NK-92 (cell line): Measurements from ENCODE around the gene FOXF1.

Experiments
- DNase-seq: peaks from one replicate; lab custom pipeline; 2025; ENCODE audit not compliant: unreplicated experiment; lab: John Stamatoyannopoulos, UW

The FOXF1 gene

GRCh38 chr16:86510465-86511261 lies at the start of gene FOXF1:
Gene FOXF1 (plus strand): TSS chr16:86510527. CDS start chr16:86510570, 43 bp downstream.
- DNase-seq: no peak

- no peak for DNase-seq
Measured at GRCh38 chr16:86461037-86461436, 49.3 kb upstream of the FOXF1 start.

- DNase-seq: no peak
Measured at GRCh38 chr16:86462334-86463084, 47.8 kb upstream of the FOXF1 start.

- no peak for DNase-seq
Measured at GRCh38 chr16:86464044-86464443, 46.3 kb upstream of the FOXF1 start.

GRCh38 chr16:86465434-86465833 lies 44.9 kb upstream of the FOXF1 start:
- no peak for DNase-seq

- DNase-seq: no peak
Measured at GRCh38 chr16:86466696-86467406, 43.5 kb upstream of the FOXF1 start.

- no peak for DNase-seq
Measured at GRCh38 chr16:86467490-86467889, 42.8 kb upstream of the FOXF1 start.

GRCh38 chr16:86470964-86471363 lies 39.4 kb upstream of the FOXF1 start:
- DNase-seq: no peak

- DNase-seq: no peak
Measured at GRCh38 chr16:86471896-86472295, 38.4 kb upstream of the FOXF1 start.

GRCh38 chr16:86472366-86472765 lies 38.0 kb upstream of the FOXF1 start:
- no peak for DNase-seq

- DNase-seq: no peak
Measured at GRCh38 chr16:86476956-86477534, 33.3 kb upstream of the FOXF1 start.

GRCh38 chr16:86477642-86478041 lies 32.7 kb upstream of the FOXF1 start:
- no peak for DNase-seq

- no peak for DNase-seq
Measured at GRCh38 chr16:86478779-86479178, 31.5 kb upstream of the FOXF1 start.

GRCh38 chr16:86479419-86479818 lies 30.9 kb upstream of the FOXF1 start:
- DNase-seq: no peak

GRCh38 chr16:86480444-86480843 lies 29.9 kb upstream of the FOXF1 start:
- DNase-seq: no peak

- DNase-seq: no peak
Measured at GRCh38 chr16:86481607-86482006, 28.7 kb upstream of the FOXF1 start.

GRCh38 chr16:86484240-86484639 lies 26.1 kb upstream of the FOXF1 start:
- no peak for DNase-seq

- DNase-seq: no peak
Measured at GRCh38 chr16:86485746-86486145, 24.6 kb upstream of the FOXF1 start.

GRCh38 chr16:86490859-86491639 lies 19.3 kb upstream of the FOXF1 start:
- no peak for DNase-seq

GRCh38 chr16:86491640-86492023 lies 18.7 kb upstream of the FOXF1 start:
- DNase-seq: no peak
